Ovary (tissue), 9 donors: ENCODE data around the gene FGFBP1. TPM values are rescaled to one million over a fixed set of nuclear protein-coding genes. Genes with fewer than 3 reads are reported as not detected.

Experiments used
- DNase-seq, 5 donors: peaks; one replicate each; pipeline ENCODE4 v3.0.0-alpha.2; 2019 to 2020
- H3K27ac ChIP-seq, 2 donors: fragments of 200-600 bp; one replicate each; pipeline versions ENCODE4 v1.5.1 to v1.8.0; 2019 to 2022
- H3K27me3 ChIP-seq: fragments of 200-600 bp; one replicate; pipeline ENCODE4 v1.8.0; 2022
- H3K36me3 ChIP-seq: fragments of 200-600 bp; sonication (generic); one replicate; pipeline ENCODE4 v1.5.1; 2019
- H3K4me1 ChIP-seq: one replicate; pipeline ENCODE4 v1.8.1; 2013; ENCODE audit warnings: mild to moderate bottlenecking, moderate library complexity; ENCODE audit not compliant: insufficient read depth
- H3K4me3 ChIP-seq: fragments of 200-600 bp; sonication (generic); one replicate; pipeline ENCODE4 v1.5.1; 2017
- H3K9me3 ChIP-seq, 2 donors: fragments of 200-600 bp in 1 of 2; sonication (generic) in 1 of 2; one replicate each; pipeline versions ENCODE4 v1.5.1 to v1.8.1; 2013 to 2019; ENCODE audit warnings: mild to moderate bottlenecking in 1 of 2, moderate library complexity in 1 of 2
- EP300 ChIP-seq: sonication (generic); formaldehyde crosslinking; IDR thresholded peaks from one replicate; pipeline ENCODE4 v1.6.1; 2017; ENCODE audit warnings: antibody characterized with exemption
- POLR2A ChIP-seq: fragments of 450-650 bp; IDR thresholded peaks from one replicate; pipeline ENCODE4 v1.6.1; 2017; ENCODE audit warnings: antibody characterized with exemption, mild to moderate bottlenecking, moderate library complexity
- WGBS, 3 donors: extraction: QIAGEN DNeasy Blood & Tissue Kit in 1 of 3; methylation state at CpG; one replicate each; pipeline versions ENCODE4 v1.1.5 to v1.1.7; 2013 to 2017; 5-methylcytosine and 5-hydroxymethylcytosine counted together
- intact Hi-C, 4 donors: fragments of 100-400 bp; cut with DNase I; formaldehyde crosslinking; loops; one replicate each; pipeline versions ENCODE4 v1.11.0 to v1.15.1; 2022 to 2023
- polyA plus RNA-seq, 2 donors: library from polyadenylated mRNA; stranded (reverse); fragments of 200-250 nt in 1 of 2; fragments of 350-450 nt in 1 of 2; fragmentation: Illumina TruSeq in 1 of 2; extraction: RNeasy Lipid Tissue Mini Kit (QIAGEN cat#74804) in 1 of 2; gene quantifications; one replicate each; pipeline ENCODE4 v1.2.3, GENCODE V29; 2013 to 2014
- total RNA-seq, 7 donors: library from RNA; depleted of rRNA in 2 of 7; stranded (reverse); fragments of >200 nt in 2 of 7; fragmentation: NEBNext Ultra II Directional in 3 of 7; extraction: Animal tissue kit (Norgen Biotek cat#: 25700) in 3 of 7; gene quantifications; one replicate each; pipeline versions ENCODE4 v1.1.0 to v1.2.4, GENCODE V29; 2016 to 2023
- TF ChIP-seq, protein P1 (sequence below), 3 donors: fragments of 450-650 bp in 2 of 3; fragments of 200-600 bp in 1 of 3; IDR thresholded peaks; one replicate each; pipeline versions ENCODE4 v1.5.1 to v1.8.0; 2016 to 2022; ENCODE audit warnings: antibody characterized with exemption in 3 of 3, mild to moderate bottlenecking in 1 of 3
- donor health status: DM: no; HTN: no; CAD: no; lungs with moderate emphysema.
- donor health status: DM: no; HTN: no; CAD: no.
- donor health status: Bipolar disorder and iron deficiency.
- donor health status: DM: yes; HTN: yes; CAD: no.
- donor health status: DM: no; HTN: no; CAD: no.
- donor health status: DM: yes; HTN: yes; CAD: no.

The FGFBP1 gene
- total and polyA plus RNA-seq, 9 donors: 0.36 to 1.4 TPM; not detected in 7

- Histone ChIP-seq H3K36me3 (no peaks in the 10 kb centered on the region), H3K27me3 (no peaks in the 10 kb centered on the region), H3K4me1 (no peaks in the 10 kb centered on the region), H3K27ac (no peak overlapping the region), H3K4me3 (no peak overlapping the region), H3K9me3 (no peaks in the 10 kb centered on the region)
- intact Hi-C loops: no loop called here
- DNase-seq: no peak
- WGBS, 3 donors: 78 to 87% (median 82%) methylated on average over 6 of the region's 6 CpGs
- no peak for TF ChIP-seq POLR2A
- TF ChIP-seq, protein P1, sequence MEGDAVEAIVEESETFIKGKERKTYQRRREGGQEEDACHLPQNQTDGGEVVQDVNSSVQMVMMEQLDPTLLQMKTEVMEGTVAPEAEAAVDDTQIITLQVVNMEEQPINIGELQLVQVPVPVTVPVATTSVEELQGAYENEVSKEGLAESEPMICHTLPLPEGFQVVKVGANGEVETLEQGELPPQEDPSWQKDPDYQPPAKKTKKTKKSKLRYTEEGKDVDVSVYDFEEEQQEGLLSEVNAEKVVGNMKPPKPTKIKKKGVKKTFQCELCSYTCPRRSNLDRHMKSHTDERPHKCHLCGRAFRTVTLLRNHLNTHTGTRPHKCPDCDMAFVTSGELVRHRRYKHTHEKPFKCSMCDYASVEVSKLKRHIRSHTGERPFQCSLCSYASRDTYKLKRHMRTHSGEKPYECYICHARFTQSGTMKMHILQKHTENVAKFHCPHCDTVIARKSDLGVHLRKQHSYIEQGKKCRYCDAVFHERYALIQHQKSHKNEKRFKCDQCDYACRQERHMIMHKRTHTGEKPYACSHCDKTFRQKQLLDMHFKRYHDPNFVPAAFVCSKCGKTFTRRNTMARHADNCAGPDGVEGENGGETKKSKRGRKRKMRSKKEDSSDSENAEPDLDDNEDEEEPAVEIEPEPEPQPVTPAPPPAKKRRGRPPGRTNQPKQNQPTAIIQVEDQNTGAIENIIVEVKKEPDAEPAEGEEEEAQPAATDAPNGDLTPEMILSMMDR (IDR thresholded peaks at IDR 0.05): no peak
- no peak for TF ChIP-seq EP300
These were observed 28.2 kb downstream of the FGFBP1 start for GRCh38 chr4:15910155-15910940.

DNA sequence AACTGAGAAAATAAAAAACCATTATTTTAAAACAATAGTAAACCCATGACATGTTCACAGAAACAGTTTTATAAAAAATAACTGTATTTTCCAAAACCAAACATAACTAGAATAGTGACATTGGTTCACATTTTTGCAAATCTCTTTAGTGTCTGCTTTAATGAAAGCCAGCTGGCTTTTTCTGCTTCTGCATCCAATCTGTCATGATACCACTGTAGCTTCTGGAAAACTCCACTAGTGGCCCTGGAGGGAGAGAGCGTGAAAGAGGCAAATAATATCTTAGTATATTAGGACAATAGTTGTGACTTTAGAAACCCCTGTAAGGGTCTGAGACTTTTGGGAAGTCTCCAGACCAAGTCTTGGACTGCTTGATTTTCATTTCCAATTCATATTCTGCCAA, 31.1 kb downstream of the FGFBP1 start:
- no peak for DNase-seq
- intact Hi-C loops: no loop called here

GRCh38 chr4:15906020-15906443, 32.5 kb downstream of the FGFBP1 start:
- intact Hi-C loops: no loop called here
- DNase-seq: peak in 1 of 5 donors; percentile 22
- no peak overlapping the region for H3K4me3 ChIP-seq
- TF ChIP-seq EP300: no peak
- TF ChIP-seq, protein P1 (IDR thresholded peaks at IDR 0.05): no peak
- TF ChIP-seq POLR2A: no peak
- no peaks in the 10 kb centered on the region for H3K27me3 ChIP-seq
- H3K4me1 ChIP-seq: no peaks in the 10 kb centered on the region
- WGBS, 3 donors: 68 to 83% (median 72%) methylated on average over 25 of the region's 25 CpGs
- H3K36me3 ChIP-seq: no peaks in the 10 kb centered on the region
- no peaks in the 10 kb centered on the region for H3K9me3 ChIP-seq
- H3K27ac ChIP-seq: no peak overlapping the region

More for the DNA sequence above, 31.1 kb downstream of the FGFBP1 start:
- H3K27ac ChIP-seq: no peak overlapping the region
- no peak overlapping the region for H3K4me3 ChIP-seq
- TF ChIP-seq POLR2A (no peak), EP300 (no peak)
- TF ChIP-seq, protein P1 (IDR thresholded peaks at IDR 0.05): no peak
- 15 to 26% (median 24%) methylated on average over 1 of the region's 1 CpG for WGBS, 3 donors
- H3K27me3 ChIP-seq: no peaks in the 10 kb centered on the region
- no peaks in the 10 kb centered on the region for H3K4me1 ChIP-seq
- H3K36me3 ChIP-seq: no peaks in the 10 kb centered on the region
- H3K9me3 ChIP-seq: no peaks in the 10 kb centered on the region

GRCh38 chr4:15902746-15903145, 35.8 kb downstream of the FGFBP1 start:
- 84 to 91% (median 90%) methylated on average over 2 of the region's 2 CpGs for WGBS, 3 donors
- DNase-seq: no peak
- Histone ChIP-seq H3K27me3 (no peaks in the 10 kb centered on the region), H3K36me3 (no peaks in the 10 kb centered on the region), H3K4me1 (no peaks in the 10 kb centered on the region), H3K27ac (no peak overlapping the region), H3K4me3 (no peak overlapping the region), H3K9me3 (no peaks in the 10 kb centered on the region)
- TF ChIP-seq EP300 (no peak), POLR2A (no peak)
- TF ChIP-seq, protein P1 (IDR thresholded peaks at IDR 0.05): no peak
- intact Hi-C loops: no loop called here
